ENCODE measurements around the gene SIDT2. TPM values are rescaled to one million over a fixed set of nuclear protein-coding genes. Genes with fewer than 3 reads are reported as not detected.

SIDT2 gene
- total RNA-seq, 4 donors from 2014 or later, result 31.8 to 54.5 (median 42.3) TPM

GRCh38 chr11:117210620-117211019 lies 32.1 kb downstream of the SIDT2 start:
- Histone ChIP-seq H3K4me1 (no peaks in the 10 kb centered on the region), H3K4me3 (replicated peaks in 1 of 3) (no peak overlapping the region), H3K36me3 (peaks cover 8 to 13% of the 10 kb centered on the region in 2 donors), H3K9me3 (no peaks in the 10 kb centered on the region), H3K27me3 (no peaks in the 10 kb centered on the region), H3K27ac (no peak overlapping the region)
- intact Hi-C loops (cut with DNase I), result no loop called here
- TF ChIP-seq CTCF (IDR thresholded peaks at IDR 0.05), result no peak
- no peak for TF ChIP-seq POLR2A (IDR thresholded peaks at IDR 0.05)
- WGBS, 2 donors, result 98 to 100% methylated on average over 3 of the region's 3 CpGs
- no peak for DNase-seq

- no peaks in the 10 kb centered on the region for H3K4me1 ChIP-seq
- no peaks in the 10 kb centered on the region for H3K27me3 ChIP-seq
- no peak overlapping the region for H3K4me3 ChIP-seq (replicated peaks in 1 of 3)
- peaks cover 13 to 31% of the 10 kb centered on the region in 2 donors for H3K36me3 ChIP-seq
- intact Hi-C loops (cut with DNase I), result no loop called here
- no peak overlapping the region for H3K27ac ChIP-seq
- no peaks in the 10 kb centered on the region for H3K9me3 ChIP-seq
- 96 to 97% methylated on average over 11 of the region's 11 CpGs for WGBS, 2 donors
- no peak for TF ChIP-seq CTCF (IDR thresholded peaks at IDR 0.05)
- no peak for TF ChIP-seq POLR2A (IDR thresholded peaks at IDR 0.05)
- no peak for DNase-seq
Observed at GRCh38 chr11:117212697-117213355, 34.3 kb downstream of the SIDT2 start.

DNA sequence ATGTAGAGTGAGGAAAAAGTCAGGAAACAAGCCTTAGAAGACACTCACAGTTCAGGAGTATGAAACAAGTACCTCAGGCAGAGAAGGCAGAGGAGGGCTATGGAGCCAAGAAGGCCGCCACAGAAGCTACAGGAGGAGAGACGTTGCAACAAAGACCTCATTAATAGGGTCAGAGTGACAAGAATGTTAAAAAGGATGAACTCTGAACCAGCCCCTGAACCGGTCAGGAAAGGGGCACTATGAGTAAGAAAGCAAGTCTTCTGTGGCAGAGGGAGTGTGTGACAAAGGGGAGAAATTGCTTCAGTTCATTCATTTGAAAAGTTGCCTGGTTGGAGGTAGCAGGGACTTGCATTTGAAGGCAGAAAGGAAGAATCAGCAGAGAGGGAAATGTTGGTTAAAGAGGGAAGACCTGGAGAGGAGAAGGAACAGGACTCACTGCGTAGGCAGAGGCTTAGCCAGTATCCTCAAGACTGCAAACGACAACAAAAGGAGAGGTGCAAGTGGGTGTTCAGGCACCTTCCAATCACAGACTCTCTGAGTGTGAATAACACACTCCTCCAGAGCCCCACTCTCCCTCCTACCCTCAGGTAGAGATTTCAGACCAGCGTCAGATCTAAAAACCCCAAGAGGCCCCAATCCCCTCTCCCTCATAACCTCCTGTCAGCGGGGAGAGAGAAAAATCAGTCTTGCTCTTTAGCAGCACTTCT lies 36.0 kb downstream of the SIDT2 start:
- WGBS, 2 donors, result 81 to 82% methylated on average over 7 of the region's 7 CpGs
- TF ChIP-seq POLR2A (IDR thresholded peaks at IDR 0.05), result no peak
- TF ChIP-seq CTCF (IDR thresholded peaks at IDR 0.05), result no peak

GRCh38 chr11:117217141-117218084 lies 38.9 kb downstream of the SIDT2 start:
- peaks cover 22 to 43% of the 10 kb centered on the region in 2 donors for H3K36me3 ChIP-seq
- no peak overlapping the region for H3K4me3 ChIP-seq (replicated peaks in 1 of 3)
- no peak for DNase-seq
- H3K27ac ChIP-seq, result peak overlapping the region; percentile 36 to 69 (median 63)
- H3K9me3 ChIP-seq, result no peaks in the 10 kb centered on the region
- intact Hi-C loops (cut with DNase I), result no loop called here
- 72 to 84% methylated on average over 11 of the region's 11 CpGs for WGBS, 2 donors
- no peak for TF ChIP-seq POLR2A (IDR thresholded peaks at IDR 0.05)
- no peak for TF ChIP-seq CTCF (IDR thresholded peaks at IDR 0.05)
- no peaks in the 10 kb centered on the region for H3K27me3 ChIP-seq
- H3K4me1 ChIP-seq, result peaks cover 10 to 37% of the 10 kb centered on the region in 2 donors

More for the DNA sequence above, 36.0 kb downstream of the SIDT2 start:
- H3K4me1 ChIP-seq, result peaks cover 0 to 8% of the 10 kb centered on the region in 2 donors
- H3K27me3 ChIP-seq, result no peaks in the 10 kb centered on the region
- no peaks in the 10 kb centered on the region for H3K9me3 ChIP-seq
- peaks cover 20 to 43% of the 10 kb centered on the region in 2 donors for H3K36me3 ChIP-seq
- no peak for DNase-seq
- no peak overlapping the region for H3K27ac ChIP-seq
- intact Hi-C loops (cut with DNase I), result no loop called here
- no peak overlapping the region for H3K4me3 ChIP-seq (replicated peaks in 1 of 3)
